ENCODE results near the gene BANP.

Gene BANP

DNA sequence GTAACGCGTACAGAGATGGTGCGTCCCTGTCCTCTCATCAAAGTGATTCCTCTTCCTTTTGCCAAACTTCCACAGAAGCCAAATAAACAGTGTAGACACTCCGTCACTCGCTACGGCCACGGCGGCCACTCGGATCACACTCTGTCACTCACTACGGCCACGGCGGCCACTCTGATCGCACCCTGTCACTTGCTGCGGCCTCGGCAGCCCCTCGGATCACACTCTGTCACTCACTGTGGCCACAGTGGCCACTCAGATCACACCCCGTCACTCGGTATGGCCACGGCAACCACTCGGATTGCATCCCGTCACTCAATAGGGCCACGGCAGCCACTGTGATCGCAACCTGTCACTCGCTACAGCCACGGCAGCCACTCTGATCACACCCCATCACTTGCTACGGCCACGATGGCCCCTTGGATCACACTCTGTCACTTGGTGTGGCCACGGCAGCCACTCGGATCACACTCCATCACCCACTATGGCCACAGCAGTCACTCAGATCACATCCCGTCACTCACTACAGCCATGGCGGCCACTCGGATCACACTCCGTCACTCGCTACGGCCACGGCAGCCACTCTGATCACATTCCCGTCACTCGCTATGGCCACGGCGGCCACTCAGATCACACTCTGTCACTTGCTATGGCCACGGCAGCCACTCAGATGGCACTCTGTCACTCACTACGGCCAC lies 170.8 kb downstream of the BANP start:
- TF ChIP-seq ZFX (IDR thresholded peaks at IDR 0.05) (no peak), CTCF (conservative IDR thresholded peaks at IDR 0.05) (no peak)
- H3K27ac ChIP-seq = no peak overlapping the region

Measured in C4-2B (cell line).